H1 (cell line): Measurements from ENCODE around the gene LDLRAD4. TPM values are rescaled to one million over a fixed set of nuclear protein-coding genes. Genes with fewer than 3 reads are reported as not detected.

Source experiments
- CTCF ChIA-PET: fragments of 300-600 bp; sonication (Branson Sonifier 250); formaldehyde crosslinking; loops from one replicate; lab custom pipeline; 2021; ENCODE audit not compliant: partially characterized antibody; lab: Charles Lee
- POLR2A ChIA-PET: fragments of 300-600 bp; sonication (Branson Sonifier 250); formaldehyde crosslinking; loops from one replicate; lab custom pipeline; 2021; ENCODE audit warnings: inconsistent platforms; ENCODE audit not compliant: partially characterized antibody; lab: Charles Lee
- DNase-seq, 2 experiments: peaks; one replicate each; pipeline versions ENCODE4 v3.0.0 to v3.0.0-alpha.2; 2010 to 2022; ENCODE audit warnings: low spot score in 2 of 2, low read depth in 1 of 2, mixed read lengths in 1 of 2
- FAIRE-seq: peaks from 2 replicates; lab custom pipeline; 2011; peaks lifted over from hg19 to GRCh38; lab: Jason Lieb, UNC
- H2AFZ ChIP-seq: 2 replicates; pipeline ENCODE4 v1.8.1; 2012; ENCODE audit warnings: low read length, inconsistent platforms
- H2AK5ac ChIP-seq: 2 replicates; pipeline ENCODE4 v1.6.1; 2013; ENCODE audit warnings: low read depth, low read length
- H2BK120ac ChIP-seq: replicated peaks from 2 replicates; pipeline ENCODE3; 2013; ENCODE audit warnings: low read depth, low read length, inconsistent platforms
- H2BK12ac ChIP-seq: 2 replicates; pipeline ENCODE4 v1.6.1; 2013; ENCODE audit warnings: low read depth, low read length
- H2BK15ac ChIP-seq: 2 replicates; pipeline ENCODE4 v1.6.1; 2013; ENCODE audit warnings: low read length
- H2BK20ac ChIP-seq: 2 replicates; pipeline ENCODE4 v1.6.1; 2013; ENCODE audit warnings: low read length
- H2BK5ac ChIP-seq: 2 replicates; pipeline ENCODE4 v1.6.1; 2013; ENCODE audit warnings: low read depth, low read length
- H3K14ac ChIP-seq: 2 replicates; pipeline ENCODE4 v1.6.1; 2013; ENCODE audit warnings: inconsistent platforms; ENCODE audit not compliant: insufficient read length
- H3K18ac ChIP-seq: 2 replicates; pipeline ENCODE4 v1.6.1; 2013; ENCODE audit warnings: low read length; ENCODE audit errors: extremely low read depth
- H3K23ac ChIP-seq: 2 replicates; pipeline ENCODE4 v1.6.1; 2013; ENCODE audit warnings: inconsistent platforms; ENCODE audit not compliant: insufficient read length
- H3K23me2 ChIP-seq: 2 replicates; pipeline ENCODE4 v1.6.1; 2013; ENCODE audit warnings: low read depth, low read length
- H3K27ac ChIP-seq: 2 replicates; pipeline ENCODE4 v1.6.1; 2011; ENCODE audit warnings: low read depth, low read length, inconsistent platforms
- H3K27me3 ChIP-seq, 4 experiments: replicated peaks in 1 of 4; 1 replicate in 1 of 4; 2 replicates in 3 of 4; pipeline versions ENCODE4 v1.6.1 to v1.8.1; 2011 to 2013; ENCODE audit warnings: low read length in 3 of 4, mild to moderate bottlenecking in 3 of 4, inconsistent platforms in 2 of 4, mixed read lengths in 2 of 4, moderate library complexity in 1 of 4; ENCODE audit not compliant: control insufficient read depth in 3 of 4, insufficient read depth in 3 of 4; ENCODE audit errors: extremely low read depth in 1 of 4
- H3K36me3 ChIP-seq, 4 experiments: 2 replicates each; pipeline versions ENCODE4 v1.6.1 to v1.8.1; 2011 to 2013; ENCODE audit warnings: mild to moderate bottlenecking in 4 of 4, low read length in 3 of 4, moderate library complexity in 2 of 4, control low read depth in 1 of 4, inconsistent platforms in 1 of 4; ENCODE audit not compliant: insufficient read depth in 4 of 4, control insufficient read depth in 2 of 4
- H3K4ac ChIP-seq: replicated peaks from 2 replicates; pipeline ENCODE3; 2013; ENCODE audit warnings: low read length, low read depth, mixed read lengths, inconsistent platforms; ENCODE audit not compliant: insufficient read length
- H3K4me1 ChIP-seq, 4 experiments: replicated peaks in 1 of 4; 1 replicate in 1 of 4; 2 replicates in 3 of 4; pipeline versions ENCODE4 v1.6.1 to v1.8.1; 2011 to 2013; ENCODE audit warnings: low read length in 3 of 4, inconsistent platforms in 2 of 4, mixed read lengths in 1 of 4; ENCODE audit not compliant: insufficient read depth in 4 of 4, control insufficient read depth in 3 of 4
- H3K4me2 ChIP-seq, 2 experiments: 2 replicates each; pipeline versions ENCODE4 v1.6.1 to v1.8.1; 2011 to 2013; ENCODE audit warnings: low read depth in 2 of 2, low read length in 2 of 2, control low read depth in 1 of 2, inconsistent platforms in 1 of 2, mild to moderate bottlenecking in 1 of 2; ENCODE audit not compliant: insufficient read depth in 1 of 2
- H3K4me3 ChIP-seq, 4 experiments: fragments of 200-600, 300-600 bp in 1 of 4; sonication (generic), shearing (Covaris generic), sonication (Bioruptor Twin) in 1 of 4; 2 replicates each; pipeline versions ENCODE4 v1.5.1 to v1.8.1; 2011 to 2016; ENCODE audit warnings: low read length in 4 of 4, low read depth in 3 of 4, control low read depth in 2 of 4, inconsistent platforms in 2 of 4, mild to moderate bottlenecking in 2 of 4, mixed read lengths in 1 of 4, moderate library complexity in 1 of 4; ENCODE audit not compliant: insufficient read depth in 2 of 4; ENCODE audit errors: extremely low read depth in 1 of 4
- H3K56ac ChIP-seq: replicated peaks from 2 replicates; pipeline ENCODE3; 2013; ENCODE audit warnings: low read depth, mild to moderate bottlenecking, mixed read lengths, low read length, inconsistent platforms; ENCODE audit not compliant: insufficient read length
- H3K79me1 ChIP-seq: 2 replicates; pipeline ENCODE4 v1.6.1; 2013; ENCODE audit warnings: low read depth, low read length, control low read depth
- H3K79me2 ChIP-seq, 2 experiments: 2 replicates each; pipeline versions ENCODE4 v1.6.1 to v1.8.1; 2012 to 2013; ENCODE audit warnings: low read length in 2 of 2, mild to moderate bottlenecking in 2 of 2, inconsistent platforms in 1 of 2; ENCODE audit not compliant: insufficient read depth in 2 of 2, control insufficient read depth in 1 of 2
- H3K9ac ChIP-seq, 4 experiments: replicated peaks in 1 of 4; 1 replicate in 1 of 4; 2 replicates in 3 of 4; pipeline versions ENCODE4 v1.6.1 to v1.8.1; 2011 to 2013; ENCODE audit warnings: low read depth in 3 of 4, low read length in 3 of 4, control low read depth in 2 of 4, mild to moderate bottlenecking in 2 of 4, moderate library complexity in 2 of 4, inconsistent platforms in 1 of 4; ENCODE audit errors: extremely low read depth in 1 of 4
- H3K9me3 ChIP-seq, 2 experiments: 2 replicates each; pipeline versions ENCODE4 v1.6.1 to v1.8.1; 2012 to 2013; ENCODE audit warnings: mild to moderate bottlenecking in 2 of 2, moderate library complexity in 2 of 2, control low read depth in 1 of 2, inconsistent platforms in 1 of 2, low read depth in 1 of 2, low read length in 1 of 2, mixed read lengths in 1 of 2; ENCODE audit not compliant: insufficient read depth in 2 of 2
- H4K20me1 ChIP-seq, 2 experiments: replicated peaks in 1 of 2; 2 replicates each; pipeline versions ENCODE3 to v1.8.1; 2011 to 2013; ENCODE audit warnings: inconsistent platforms in 2 of 2, low read length in 2 of 2, mild to moderate bottlenecking in 1 of 2; ENCODE audit not compliant: insufficient read depth in 2 of 2, control insufficient read depth in 1 of 2
- H4K5ac ChIP-seq: 2 replicates; pipeline ENCODE4 v1.6.1; 2013; ENCODE audit warnings: low read length, low read depth, mixed read lengths, inconsistent platforms; ENCODE audit not compliant: insufficient read length
- H4K8ac ChIP-seq: 2 replicates; pipeline ENCODE4 v1.8.0; 2013; ENCODE audit warnings: mild to moderate bottlenecking, moderate library complexity, low read length, inconsistent platforms; ENCODE audit not compliant: insufficient read depth; ENCODE audit errors: extremely low read depth
- H4K91ac ChIP-seq: replicated peaks from 2 replicates; pipeline ENCODE3; 2013; ENCODE audit warnings: low read length, mixed read lengths, inconsistent platforms; ENCODE audit not compliant: insufficient read length
- CTBP2 ChIP-seq: IDR thresholded peaks from 2 replicates; pipeline ENCODE4 v1.7.0; 2011; ENCODE audit warnings: borderline replicate concordance, mild to moderate bottlenecking, moderate library complexity, mixed read lengths, low read length; ENCODE audit not compliant: insufficient read depth, insufficient read length
- EGR1 ChIP-seq: IDR thresholded peaks from 2 replicates; pipeline ENCODE4 v1.6.1; 2011; ENCODE audit warnings: low read depth, low read length, borderline replicate concordance
- MAFK ChIP-seq: IDR thresholded peaks from 2 replicates; pipeline ENCODE4 v1.6.1; 2012; ENCODE audit warnings: low read depth, mild to moderate bottlenecking, improper control_type of control experiment, low read length
- MAX ChIP-seq: IDR thresholded peaks from 2 replicates; pipeline ENCODE4 v1.6.1; 2012; ENCODE audit warnings: inconsistent platforms
- RAD21 ChIP-seq, 2 experiments: IDR thresholded peaks in 1 of 2; conservative IDR thresholded peaks in 1 of 2; 2 replicates each; pipeline ENCODE4 v1.6.1; 2011; ENCODE audit warnings: low read depth in 2 of 2, low read length in 2 of 2, improper control_type of control experiment in 1 of 2, inconsistent platforms in 1 of 2, mild to moderate bottlenecking in 1 of 2, moderate library complexity in 1 of 2
- RBBP5 ChIP-seq: IDR thresholded peaks from 2 replicates; pipeline ENCODE4 v1.7.1; 2012; ENCODE audit warnings: low read depth, mild to moderate bottlenecking, inconsistent platforms, low read length, moderate library complexity, borderline replicate concordance
- RFX5 ChIP-seq: IDR thresholded peaks from 2 replicates; pipeline ENCODE4 v1.6.1; 2011; ENCODE audit warnings: low read depth, low read length, improper control_type of control experiment, borderline replicate concordance
- SIX5 ChIP-seq: IDR thresholded peaks from 2 replicates; pipeline ENCODE4 v1.6.1; 2011; ENCODE audit warnings: mild to moderate bottlenecking, low read depth, low read length
- SP1 ChIP-seq: IDR thresholded peaks from 2 replicates; pipeline ENCODE4 v1.6.1; 2011; ENCODE audit warnings: low read depth, low read length
- SP2 ChIP-seq: IDR thresholded peaks from 2 replicates; pipeline ENCODE4 v1.6.1; 2012; ENCODE audit warnings: mild to moderate bottlenecking, low read length, inconsistent platforms
- SP4 ChIP-seq: IDR thresholded peaks from 2 replicates; pipeline ENCODE4 v1.6.1; 2012; ENCODE audit warnings: low read length, inconsistent platforms
- TCF12 ChIP-seq: IDR thresholded peaks from 2 replicates; pipeline ENCODE4 v1.6.1; 2011; ENCODE audit warnings: low read depth, mild to moderate bottlenecking, low read length
- USF2 ChIP-seq: IDR thresholded peaks from 2 replicates; pipeline ENCODE4 v1.6.1; 2011; ENCODE audit warnings: low read length, improper control_type of control experiment
- WGBS, 2 experiments: shearing (Covaris generic) in 1 of 2; methylation state at CpG; one replicate each; pipeline versions ENCODE4 v1.1.6 to v1.1.7; 2013 to 2015; ENCODE audit warnings: low lambda C conversion rate in 2 of 2, mixed read lengths in 2 of 2, inconsistent platforms in 1 of 2, low coverage in 1 of 2, missing lambda C conversion rate in 1 of 2; ENCODE audit not compliant: insufficient replicate concordance in 2 of 2, insufficient coverage in 1 of 2, insufficient read length in 1 of 2; ENCODE audit errors: extremely low coverage in 1 of 2, missing lambda C conversion rate in 1 of 2; 5-methylcytosine and 5-hydroxymethylcytosine counted together
- polyA plus RNA-seq, 7 experiments: library from polyadenylated mRNA; depleted of rRNA in 3 of 7; stranded (reverse) in 5 of 7; unstranded in 2 of 7; fragments of >200 nt in 5 of 7; fragments of 200-250 nt in 2 of 7; gene quantifications; 1 replicate in 5 of 7; 2 replicates in 1 of 7; 4 replicates in 1 of 7; pipeline versions ENCODE4 v1.2.1 to v1.2.3, GENCODE V29; 2011 to 2013; ENCODE audit warnings: missing spikeins in 2 of 7, mixed read lengths in 2 of 7
- total RNA-seq: library from RNA; stranded (reverse); fragmentation: NEBNext Ultra II Directional; extraction: Animal tissue kit (Norgen Biotek cat#: 25700); gene quantifications from 2 replicates; pipeline ENCODE4 v1.2.1, GENCODE V29; 2021

LDLRAD4 gene
- total and polyA plus RNA-seq, 2 of the 8 experiments (the other 6 are each of a cell fraction or from before 2014, with no cell fraction given), result 0.77 to 1.4 TPM

GRCh38 chr18:13496691-13497281, 278.2 kb downstream of the LDLRAD4 start:
- Histone ChIP-seq H4K20me1 (no peaks in the 10 kb centered on the region), H3K4me2 (no peak overlapping the region), H4K8ac (no peak overlapping the region), H2BK120ac (no peak overlapping the region), H2BK5ac (no peak overlapping the region), H3K4ac (no peak overlapping the region), H2AK5ac (no peak overlapping the region), H2BK12ac (no peak overlapping the region), H3K9me3 (peaks cover 7 to 17% of the 10 kb centered on the region in 2 experiments), H3K23me2 (no peaks in the 10 kb centered on the region), H2BK15ac (no peak overlapping the region), H2AFZ (no peak overlapping the region), H3K4me3 (no peak overlapping the region), H3K79me1 (no peaks in the 10 kb centered on the region), H2BK20ac (no peak overlapping the region), H3K79me2 (no peaks in the 10 kb centered on the region), H3K56ac (no peak overlapping the region), H3K18ac (no peak overlapping the region), H3K27ac (no peak overlapping the region), H3K14ac (no peak overlapping the region), H3K27me3 (0 out of 7 replicates have a peak, but pooled peaks cover 0 to 4% (median 0%) of the 10 kb centered on the region in 4 experiments), H3K4me1 (peaks cover 0 to 14% (median 9%) of the 10 kb centered on the region in 4 experiments; a peak in 6 of 7 replicates), H4K91ac (no peak overlapping the region), H3K23ac (no peak overlapping the region), H4K5ac (no peak overlapping the region), H3K36me3 (no peaks in the 10 kb centered on the region), H3K9ac (no peak overlapping the region)
- ChIA-PET POLR2A (no interaction called here), CTCF (no interaction called here)
- DNase-seq (no peak), FAIRE-seq (no peak)
- WGBS, 2 experiments, result 79% methylated on average over 4 of the region's 4 CpGs; no CpG with 5 or more reads in 1 of the 2 experiments
- no peak for TF ChIP-seq CTBP2
- TF ChIP-seq MAFK, result no peak
- TF ChIP-seq SIX5, result no peak
- no peak for TF ChIP-seq USF2
- no peak for TF ChIP-seq RAD21 (IDR thresholded peaks at IDR 0.05 in 1 of 2, conservative IDR thresholded peaks at IDR 0.05 in 1 of 2; ENCODE audit: low read depth in 2 of 2, low read length in 2 of 2)
- no peak for TF ChIP-seq TCF12
- TF ChIP-seq SP2, result no peak
- no peak for TF ChIP-seq MAX
- TF ChIP-seq SP4, result no peak
- no peak for TF ChIP-seq EGR1
- no peak for TF ChIP-seq SP1
- no peak for TF ChIP-seq RBBP5
- TF ChIP-seq RFX5, result no peak
